H1 (cell line): Measurements from ENCODE around the gene C1orf56.

Source experiments
- ATF2 ChIP-seq: IDR thresholded peaks from 2 replicates; pipeline ENCODE4 v1.6.1; 2012; ENCODE audit warnings: low read length, inconsistent platforms
- CTCF ChIP-seq, 3 experiments: IDR thresholded peaks; 1 replicate in 2 of 3; 2 replicates in 1 of 3; pipeline versions ENCODE4 v1.5.1 to v1.6.1; 2011; ENCODE audit warnings: low read length in 3 of 3, mild to moderate bottlenecking in 3 of 3, inconsistent platforms in 2 of 3, low read depth in 1 of 3, moderate library complexity in 1 of 3; ENCODE audit not compliant: insufficient read depth in 1 of 3; ENCODE audit errors: control extremely low read depth in 1 of 3
- HDAC2 ChIP-seq, 2 experiments: fragments of 300-600 bp in 1 of 2; sonication (generic) in 1 of 2; IDR thresholded peaks; 2 replicates each; pipeline ENCODE4 v1.6.1; 2011 to 2012; ENCODE audit warnings: low read depth in 2 of 2, low read length in 2 of 2, mild to moderate bottlenecking in 2 of 2, moderate library complexity in 2 of 2, borderline replicate concordance in 1 of 2, inconsistent platforms in 1 of 2
- JUN ChIP-seq: IDR thresholded peaks from 2 replicates; pipeline ENCODE4 v1.6.1; 2011; ENCODE audit warnings: low read depth, mild to moderate bottlenecking, improper control_type of control experiment, low read length
- POLR2A ChIP-seq, 2 experiments: IDR thresholded peaks; 1 replicate in 1 of 2; 2 replicates in 1 of 2; pipeline ENCODE4 v1.6.1; 2011; ENCODE audit warnings: low read depth in 2 of 2, low read length in 2 of 2, mild to moderate bottlenecking in 2 of 2; ENCODE audit errors: control extremely low read depth in 1 of 2
- POLR2AphosphoS5 ChIP-seq: IDR thresholded peaks from 2 replicates; pipeline ENCODE4 v1.6.1; 2011; ENCODE audit warnings: low read depth, low read length
- SP1 ChIP-seq: IDR thresholded peaks from 2 replicates; pipeline ENCODE4 v1.6.1; 2011; ENCODE audit warnings: low read depth, low read length
- TAF7 ChIP-seq: optimal IDR thresholded peaks from 2 replicates; pipeline ENCODE3; 2011; ENCODE audit warnings: low read depth, mild to moderate bottlenecking, inconsistent platforms, low read length, moderate library complexity, borderline replicate concordance
- YY1 ChIP-seq: IDR thresholded peaks from 2 replicates; pipeline ENCODE4 v1.6.1; 2011; ENCODE audit warnings: low read depth, mild to moderate bottlenecking, low read length

- TF ChIP-seq POLR2AphosphoS5 (no peak), POLR2A (IDR thresholded peaks at IDR 0.05; ENCODE audit: control extremely low read depth in 1 of 2, low read depth in 2 of 2, low read length in 2 of 2) (no peak), SP1 (no peak), TAF7 (no peak), CTCF (IDR thresholded peaks at IDR 0.05; ENCODE audit: control extremely low read depth in 1 of 3, insufficient read depth in 1 of 3, low read depth in 1 of 3, low read length in 3 of 3) (no peak), JUN (no peak), HDAC2 (IDR thresholded peaks at IDR 0.05; ENCODE audit: borderline replicate concordance in 1 of 2, low read depth in 2 of 2, low read length in 2 of 2) (no peak), ATF2 (no peak), YY1 (no peak)
Observed at GRCh38 chr1:151013518-151013917, 34.0 kb upstream of the C1orf56 start.
